KMS-11 (cell line): ENCODE data around the gene SLC6A16.

ENCODE experiments used
- H2AFZ ChIP-seq: fragments of 200-600 bp; sonication (generic); 2 replicates; pipeline ENCODE4 v1.6.1; 2016; ENCODE audit warnings: antibody characterized with exemption, mixed run types, low read depth
- H3K27ac ChIP-seq: fragments of 200-600 bp; sonication (generic); 2 replicates; pipeline ENCODE4 v1.6.1; 2016; ENCODE audit warnings: mild to moderate bottlenecking, mixed run types
- H3K27me3 ChIP-seq: fragments of 200-600 bp; sonication (generic); 2 replicates; pipeline ENCODE4 v1.6.1; 2017; ENCODE audit warnings: mild to moderate bottlenecking, low read depth, mixed run types, moderate library complexity; ENCODE audit not compliant: insufficient read depth
- H3K36me3 ChIP-seq: fragments of 200-600 bp; sonication (generic); 2 replicates; pipeline ENCODE4 v1.6.1; 2017; ENCODE audit warnings: mild to moderate bottlenecking, mixed run types; ENCODE audit not compliant: insufficient read depth
- H3K4me1 ChIP-seq: fragments of 200-600 bp; sonication (generic); 2 replicates; pipeline ENCODE4 v1.6.1; 2016; ENCODE audit warnings: mild to moderate bottlenecking, low read depth, mixed run types; ENCODE audit not compliant: poor library complexity, severe bottlenecking
- H3K4me2 ChIP-seq: fragments of 200-600 bp; sonication (generic); 2 replicates; pipeline ENCODE4 v1.7.0; 2016; ENCODE audit warnings: mild to moderate bottlenecking, mixed run types
- H3K4me3 ChIP-seq: fragments of 200-600 bp; sonication (generic); IDR thresholded peaks from 2 replicates; pipeline ENCODE4 v1.6.1; 2017; ENCODE audit warnings: low read depth, low read length, mixed read lengths; ENCODE audit not compliant: insufficient read depth
- H3K79me2 ChIP-seq: fragments of 200-600 bp; sonication (generic); 2 replicates; pipeline ENCODE4 v1.6.1; 2016; ENCODE audit warnings: low read depth, mixed run types; ENCODE audit not compliant: insufficient read depth
- H3K9ac ChIP-seq: fragments of 200-600 bp; sonication (generic); 2 replicates; pipeline ENCODE4 v1.6.1; 2016; ENCODE audit warnings: mild to moderate bottlenecking, mixed run types
- H4K20me1 ChIP-seq: fragments of 200-600 bp; sonication (generic); 2 replicates; pipeline ENCODE4 v1.6.1; 2016; ENCODE audit warnings: mild to moderate bottlenecking, mixed run types; ENCODE audit not compliant: insufficient read depth
- CTCF ChIP-seq: fragments of 200-600 bp; sonication (generic); conservative IDR thresholded peaks from 2 replicates; pipeline ENCODE4 v1.6.1; 2017; ENCODE audit warnings: low read depth, mild to moderate bottlenecking, antibody characterized with exemption, low read length, moderate library complexity, mixed read lengths

The SLC6A16 gene

GRCh38 chr19:49241769-49242168, 83.2 kb downstream of the SLC6A16 start:
- no peak overlapping the region for H3K4me3 ChIP-seq
- no peak overlapping the region for H3K4me2 ChIP-seq
- H3K27ac ChIP-seq: no peak overlapping the region
- H3K79me2 ChIP-seq: no peaks in the 10 kb centered on the region
- no peaks in the 10 kb centered on the region for H3K4me1 ChIP-seq
- H3K9ac ChIP-seq: no peak overlapping the region
- no peaks in the 10 kb centered on the region for H3K36me3 ChIP-seq
- H4K20me1 ChIP-seq: no peaks in the 10 kb centered on the region
- H2AFZ ChIP-seq: no peak overlapping the region
- no peaks in the 10 kb centered on the region for H3K27me3 ChIP-seq
- TF ChIP-seq CTCF: no peak
